HG02938 (cell line): Measurements from ENCODE around the gene NLK.
A peak's percentile ranks its signal among the peaks of the same experiment; 100 is the strongest.

Experiments used
- ATAC-seq: cut with Tn5 transposase; IDR thresholded peaks from one replicate; pipeline ENCODE4 v1.9.1; 2021; ENCODE audit warnings: mild to moderate bottlenecking, moderate library complexity; ENCODE audit not compliant: unreplicated experiment

Gene NLK

GRCh38 chr17:28039251-28039650, 3.2 kb upstream of the NLK start:
- no peak for ATAC-seq

DNA sequence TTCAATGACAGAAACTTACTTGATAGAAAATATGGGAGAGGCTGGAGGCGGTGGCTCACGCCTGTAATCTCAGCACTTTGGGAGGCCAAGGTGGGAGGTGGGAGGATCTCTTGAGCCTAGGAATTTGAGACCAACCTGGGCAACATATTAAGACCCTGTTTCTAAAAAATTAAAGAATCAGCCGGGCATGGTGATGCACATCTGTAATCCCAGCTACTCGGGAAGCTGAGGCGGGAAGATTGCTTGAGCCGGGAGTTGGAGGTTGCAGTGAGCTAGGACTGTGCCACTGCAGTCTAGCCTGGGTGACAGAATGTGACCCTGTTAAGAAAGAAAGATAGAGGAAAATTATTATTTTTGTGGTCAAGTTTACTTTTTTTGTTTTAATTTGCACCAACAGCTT, 2.1 kb upstream of the NLK start:
- no peak for ATAC-seq

GRCh38 chr17:28041068-28041843, 1.2 kb upstream of the NLK start:
- ATAC-seq = peak; percentile 85

DNA sequence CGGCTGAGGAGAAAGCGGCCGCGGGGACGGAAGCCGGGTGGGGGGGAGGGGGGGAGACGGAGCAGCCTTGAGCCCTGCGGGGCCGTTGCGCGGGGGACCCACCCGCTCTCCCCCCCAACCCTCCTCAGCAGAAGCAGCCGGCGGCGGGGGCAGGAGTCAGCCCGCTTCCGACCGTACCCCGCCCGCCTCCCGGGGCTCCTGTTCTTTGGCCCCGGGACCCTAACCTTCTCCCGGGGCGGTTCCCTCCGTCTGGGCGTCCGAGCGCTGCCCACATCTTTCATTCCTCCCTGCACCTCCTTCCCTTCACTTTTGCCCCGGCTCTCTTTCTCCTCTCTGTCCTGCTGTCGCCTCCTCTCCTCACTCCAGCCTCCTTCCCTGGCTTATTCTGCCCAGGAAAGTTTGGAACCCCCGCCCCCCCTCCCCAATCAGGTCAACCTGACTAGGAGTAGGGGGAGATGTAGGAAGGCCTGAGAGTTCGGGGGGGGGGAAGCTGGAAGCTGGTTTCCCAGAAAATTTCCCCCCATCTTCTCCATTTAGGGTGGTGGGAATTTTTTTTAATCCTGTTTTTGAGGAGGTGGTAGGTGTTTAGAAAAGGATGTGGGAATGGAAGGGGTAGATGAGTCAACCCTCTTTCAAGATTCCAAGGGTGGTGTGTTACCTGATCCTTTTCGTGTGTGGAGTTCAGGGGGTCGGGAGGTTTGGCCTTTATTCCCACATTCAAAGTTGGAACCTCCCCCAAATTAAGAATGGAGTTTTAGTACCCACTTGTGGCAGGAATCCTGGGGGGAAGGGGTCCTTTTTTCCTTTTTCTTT, 427 bp upstream of the NLK start:
- ATAC-seq = no peak

GRCh38 chr17:28042721-28043291, 329 bp downstream of the NLK start:
- ATAC-seq = no peak

- no peak for ATAC-seq
Measured at GRCh38 chr17:28043296-28043695, 819 bp downstream of the NLK start.

DNA sequence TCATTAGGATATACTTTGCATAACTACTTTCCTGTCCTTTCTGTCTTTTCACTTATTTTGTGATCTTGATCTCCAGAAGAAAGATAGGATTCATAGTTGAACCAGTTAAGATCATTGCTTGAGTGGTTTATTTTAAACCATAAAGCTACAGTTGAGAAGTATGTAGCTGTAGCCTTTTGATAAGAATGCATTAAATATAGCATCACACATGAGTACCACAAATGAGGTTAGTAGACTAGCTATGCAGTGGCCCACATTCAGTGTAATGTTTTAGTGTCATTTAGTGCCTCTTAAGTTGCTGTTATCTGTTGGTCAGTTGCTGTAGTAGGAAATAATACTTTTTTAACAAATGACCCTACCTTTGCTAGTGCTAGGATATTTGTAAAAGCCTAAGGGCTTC, 1.3 kb downstream of the NLK start:
- no peak for ATAC-seq

GRCh38 chr17:28045304-28045703, 2.8 kb downstream of the NLK start:
- ATAC-seq = no peak

DNA sequence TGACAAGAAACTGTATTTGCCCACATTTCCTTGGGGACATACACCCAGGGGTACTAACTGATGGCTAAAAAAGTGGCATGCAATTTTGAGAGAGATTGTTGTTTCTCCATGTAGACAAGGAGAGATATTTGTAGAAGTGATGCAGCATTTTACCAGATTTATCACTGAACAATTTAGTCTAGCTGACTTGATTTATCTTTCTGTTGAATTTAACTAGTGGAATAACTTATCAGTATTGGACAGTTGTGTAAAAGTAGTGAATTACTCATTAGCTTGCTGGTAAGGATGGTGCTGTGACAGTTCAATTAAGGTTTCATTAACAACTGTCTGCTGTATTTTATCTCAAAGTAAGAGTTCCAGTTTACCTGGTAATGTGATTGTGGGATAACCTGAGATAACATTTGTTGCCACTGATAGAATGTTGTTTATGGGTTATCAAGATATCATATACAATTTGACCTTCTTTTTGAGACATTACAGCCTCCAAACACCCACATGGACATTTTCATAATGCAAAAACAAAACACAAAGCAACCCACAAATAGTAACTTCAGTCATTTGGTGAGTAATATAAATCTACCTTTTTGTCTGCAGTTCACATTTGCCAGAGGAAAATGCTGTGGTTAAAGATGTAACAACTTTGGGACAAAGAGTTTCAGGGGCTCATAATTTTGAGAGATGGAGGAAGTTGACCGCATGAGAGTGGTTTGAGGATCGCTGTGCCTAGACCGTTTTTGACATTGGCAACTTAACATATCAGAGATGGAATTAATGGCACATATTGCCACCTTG, 3.8 kb downstream of the NLK start:
- ATAC-seq = no peak

GRCh38 chr17:28047806-28048205, 5.3 kb downstream of the NLK start:
- no peak for ATAC-seq

- ATAC-seq = no peak
Measured at GRCh38 chr17:28049071-28049470, 6.6 kb downstream of the NLK start.

DNA sequence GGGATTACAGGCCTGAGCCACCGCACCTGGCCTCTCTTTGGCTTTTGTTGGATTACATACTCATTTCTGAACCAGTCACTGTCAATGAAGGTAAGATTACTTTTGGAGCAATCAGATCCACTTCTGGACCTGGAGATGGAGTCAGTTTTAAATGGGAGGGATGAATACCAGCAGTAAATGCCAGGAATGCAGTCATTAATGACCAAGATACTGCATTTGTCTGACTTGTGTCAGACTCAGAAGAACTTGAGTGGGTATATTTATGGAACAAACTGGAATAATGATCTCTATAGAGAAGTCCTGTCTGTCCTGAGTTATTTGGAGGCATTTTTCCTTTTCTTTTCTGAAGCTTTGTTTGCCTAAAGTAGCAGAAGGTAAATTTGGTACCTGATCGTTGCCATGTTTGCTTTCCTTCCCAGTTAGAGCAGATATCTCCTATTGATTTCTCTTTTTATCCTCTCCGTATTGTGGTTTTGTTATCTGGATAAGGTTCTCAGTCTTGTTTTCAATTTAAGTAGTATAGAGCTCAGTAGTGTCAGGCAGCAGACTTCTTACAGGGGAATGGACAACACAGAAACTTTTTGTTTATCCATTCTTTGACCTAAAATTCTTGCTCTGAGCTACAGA, 10.7 kb downstream of the NLK start:
- ATAC-seq = no peak

- no peak for ATAC-seq
Measured at GRCh38 chr17:28053725-28054124, 11.2 kb downstream of the NLK start.

DNA sequence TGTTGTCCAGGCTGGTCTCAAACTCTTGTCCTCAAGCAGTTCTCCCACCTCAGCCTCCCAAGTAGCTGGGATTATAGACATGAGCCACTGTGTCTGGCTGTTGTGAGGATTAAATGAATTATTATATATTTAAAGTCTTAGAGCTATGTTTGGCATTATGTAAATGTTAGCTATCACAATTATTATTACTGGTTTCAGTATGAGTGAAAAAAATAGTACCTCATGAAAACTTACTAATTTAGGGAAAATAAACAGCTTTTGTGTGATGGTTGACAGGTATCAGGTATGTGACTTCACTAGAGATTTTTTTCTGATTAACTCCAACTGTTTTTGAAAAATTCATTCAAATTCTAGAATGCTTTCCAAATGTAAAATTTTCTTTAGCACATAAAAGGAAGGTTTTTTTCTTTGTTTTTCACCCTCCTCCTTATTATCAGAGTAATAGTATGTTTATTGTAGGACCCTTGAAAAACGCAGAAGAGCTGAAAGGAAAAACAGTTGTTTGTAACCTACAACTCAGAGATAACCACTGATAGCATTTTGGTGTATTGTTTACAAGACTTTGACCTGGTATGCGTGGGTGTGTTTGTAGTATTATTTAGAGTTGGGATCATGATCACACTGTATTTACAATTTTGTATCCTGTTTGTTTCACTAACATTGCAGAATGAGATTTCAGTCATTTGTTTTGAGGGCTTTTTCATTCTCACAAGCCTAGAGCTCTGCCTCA, 13.2 kb downstream of the NLK start:
- no peak for ATAC-seq

DNA sequence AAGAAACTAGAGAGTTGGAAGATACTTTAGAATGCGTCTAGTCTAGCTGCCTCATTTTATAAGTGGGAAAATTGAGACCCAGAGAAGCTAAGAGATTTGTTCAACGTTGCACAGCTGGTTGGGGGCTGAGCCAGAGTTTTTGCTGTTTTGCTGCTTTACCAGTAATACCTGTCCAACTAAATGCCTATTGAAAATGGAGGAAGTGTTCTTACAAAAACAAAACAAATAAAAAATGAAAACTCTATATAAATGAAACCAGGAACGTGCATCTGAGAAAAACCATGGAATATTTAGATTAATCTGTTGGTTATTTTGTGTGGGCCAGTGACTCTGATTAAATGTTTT, 13.8 kb downstream of the NLK start:
- no peak for ATAC-seq

DNA sequence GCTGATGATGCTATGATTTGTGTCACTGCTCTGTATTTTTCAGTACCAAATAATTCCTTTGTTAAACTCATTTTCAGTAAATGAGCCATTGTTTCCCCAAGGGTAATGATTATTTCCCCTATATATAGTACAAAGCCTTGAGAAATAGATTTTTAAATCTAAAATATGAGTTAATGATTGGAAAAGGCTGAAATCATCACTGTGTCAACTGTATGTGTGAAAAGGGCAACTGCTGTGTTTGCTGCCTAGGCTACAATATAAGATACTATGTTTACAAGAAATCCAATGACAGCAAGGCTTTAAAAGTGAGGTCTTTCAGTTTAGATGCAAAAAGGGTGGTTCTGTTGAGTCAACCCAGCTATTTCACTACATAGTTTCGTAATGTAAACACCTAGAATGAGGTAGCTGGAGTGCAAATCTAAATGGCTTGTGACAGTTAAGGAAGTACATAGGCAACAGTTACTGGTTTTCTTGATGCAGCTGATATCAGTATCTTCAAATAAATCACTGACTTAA, 15.3 kb downstream of the NLK start:
- ATAC-seq = peak; percentile 80

DNA sequence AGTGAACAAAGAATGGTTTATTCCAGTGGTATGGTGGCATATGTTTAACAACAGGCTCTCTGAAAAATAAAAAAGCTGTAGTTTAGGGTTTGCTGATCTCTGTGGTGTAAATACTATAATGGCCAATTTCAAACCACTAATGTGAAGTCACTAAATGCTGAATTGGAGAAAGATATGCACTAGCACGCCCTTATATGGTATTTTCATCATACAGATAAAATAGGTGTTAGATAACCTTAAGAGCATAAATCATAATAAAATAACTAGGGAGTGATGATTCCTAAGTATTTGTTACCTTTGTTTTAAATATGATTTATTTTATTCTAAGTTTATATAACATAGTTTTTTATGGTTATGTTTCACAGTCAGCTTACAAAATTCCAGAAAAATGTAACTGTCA, 17.2 kb downstream of the NLK start:
- no peak for ATAC-seq

- ATAC-seq = no peak
Measured at GRCh38 chr17:28065706-28066105, 23.2 kb downstream of the NLK start.

DNA sequence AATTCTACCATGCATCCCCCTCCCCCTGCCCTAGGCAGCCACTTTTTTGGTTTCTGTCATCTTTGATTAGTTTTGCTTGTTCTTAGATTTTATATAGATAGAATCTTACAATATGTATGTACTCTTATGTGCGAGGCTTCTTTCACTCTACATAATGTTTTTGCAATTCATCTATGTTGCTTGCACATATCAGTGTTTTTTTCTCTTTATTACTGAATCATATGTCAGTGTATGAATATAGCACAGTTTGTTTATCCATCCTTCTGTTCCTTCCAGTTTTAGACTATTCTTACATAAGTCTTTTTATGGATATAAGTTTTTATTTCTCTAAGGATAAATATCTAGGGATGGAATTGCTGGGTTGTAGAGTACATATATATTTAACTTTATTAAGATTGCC, 26.6 kb downstream of the NLK start:
- no peak for ATAC-seq

- ATAC-seq = no peak
Measured at GRCh38 chr17:28071179-28071578, 28.7 kb downstream of the NLK start.
